Measurements from ENCODE around the gene SFRP2. TPM values are rescaled to one million over a fixed set of nuclear protein-coding genes. Genes with fewer than 3 reads are reported as not detected.
A peak's percentile ranks its signal among the peaks of the same experiment; 100 is the strongest.

The SFRP2 gene
- total RNA-seq, 1 experiment from 2014 or later, result not detected

- DNase-seq (ENCODE audit: low read depth), result no peak
Measured at GRCh38 chr4:153798420-153798819, 9.5 kb upstream of the SFRP2 start.

- no peak for DNase-seq (ENCODE audit: low read depth)
Measured at GRCh38 chr4:153794006-153794405, 5.1 kb upstream of the SFRP2 start.

- no peak for DNase-seq (ENCODE audit: low read depth)
Measured at GRCh38 chr4:153792618-153793247, 3.9 kb upstream of the SFRP2 start.

- peak; percentile 56 for DNase-seq (ENCODE audit: low read depth)
Measured at GRCh38 chr4:153791746-153792617, 3.1 kb upstream of the SFRP2 start.

GRCh38 chr4:153790962-153791551, 2.2 kb upstream of the SFRP2 start:
- peak; percentile 46 for DNase-seq (ENCODE audit: low read depth)

- no peak for DNase-seq (ENCODE audit: low read depth)
Measured at GRCh38 chr4:153790500-153790865, 1.6 kb upstream of the SFRP2 start.

GRCh38 chr4:153789741-153790499, 1.0 kb upstream of the SFRP2 start:
- DNase-seq (ENCODE audit: low read depth), result no peak

GRCh38 chr4:153788051-153788412, 851 bp downstream of the SFRP2 start:
- no peak for DNase-seq (ENCODE audit: low read depth)

GRCh38 chr4:153787575-153787974, 1.3 kb downstream of the SFRP2 start:
- no peak for DNase-seq (ENCODE audit: low read depth)

GRCh38 chr4:153787061-153787560, 1.8 kb downstream of the SFRP2 start:
- no peak for DNase-seq (ENCODE audit: low read depth)

- DNase-seq (ENCODE audit: low read depth), result no peak
Measured at GRCh38 chr4:153785910-153786721, 2.8 kb downstream of the SFRP2 start.

- no peak for DNase-seq (ENCODE audit: low read depth)
Measured at GRCh38 chr4:153784166-153784699, 4.7 kb downstream of the SFRP2 start.

GRCh38 chr4:153782581-153782980, 6.3 kb downstream of the SFRP2 start:
- no peak for DNase-seq (ENCODE audit: low read depth)

GRCh38 chr4:153781717-153782416, 7.0 kb downstream of the SFRP2 start:
- DNase-seq (ENCODE audit: low read depth), result no peak

GRCh38 chr4:153781280-153781679, 7.6 kb downstream of the SFRP2 start:
- DNase-seq (ENCODE audit: low read depth), result no peak

GRCh38 chr4:153780876-153781275, 8.0 kb downstream of the SFRP2 start:
- DNase-seq (ENCODE audit: low read depth), result no peak

- no peak for DNase-seq (ENCODE audit: low read depth)
Measured at GRCh38 chr4:153780221-153780620, 8.7 kb downstream of the SFRP2 start.

GRCh38 chr4:153778383-153778782, 10.5 kb downstream of the SFRP2 start:
- no peak for DNase-seq (ENCODE audit: low read depth)

- DNase-seq (ENCODE audit: low read depth), result no peak
Measured at GRCh38 chr4:153777421-153777820, 11.5 kb downstream of the SFRP2 start.

- DNase-seq (ENCODE audit: low read depth), result no peak
Measured at GRCh38 chr4:153776601-153777000, 12.3 kb downstream of the SFRP2 start.

Data from Daoy (cell line).